Mucosa of rectum (tissue), 2 donors: Measurements from ENCODE around the gene CRYGN.

Source experiments
- H3K27ac ChIP-seq, 2 donors: one replicate each; pipeline ENCODE4 v1.7.0; 2013; ENCODE audit warnings: inconsistent platforms in 2 of 2, low read depth in 2 of 2, low read length in 2 of 2
- H3K27me3 ChIP-seq, 2 donors: one replicate each; pipeline ENCODE4 v1.7.0; 2013; ENCODE audit warnings: low read length in 2 of 2; ENCODE audit not compliant: control insufficient read depth in 2 of 2, insufficient read depth in 2 of 2
- H3K36me3 ChIP-seq, 2 donors: one replicate each; pipeline ENCODE4 v1.7.0; 2013; ENCODE audit warnings: low read length in 2 of 2; ENCODE audit not compliant: control insufficient read depth in 2 of 2, insufficient read depth in 2 of 2
- H3K4me1 ChIP-seq, 2 donors: one replicate each; pipeline ENCODE4 v1.7.0; 2013; ENCODE audit warnings: low read length in 2 of 2, mild to moderate bottlenecking in 1 of 2; ENCODE audit not compliant: control insufficient read depth in 2 of 2, insufficient read depth in 2 of 2
- H3K4me3 ChIP-seq, 2 donors: one replicate each; pipeline ENCODE4 v1.7.0; 2013; ENCODE audit warnings: low read length in 2 of 2
- H3K9ac ChIP-seq, 2 donors: one replicate each; pipeline ENCODE4 v1.7.0; 2013; ENCODE audit warnings: low read length in 2 of 2, low read depth in 1 of 2, mild to moderate bottlenecking in 1 of 2
- H3K9me3 ChIP-seq, 2 donors: one replicate each; pipeline ENCODE4 v1.7.0; 2013; ENCODE audit warnings: low read length in 2 of 2; ENCODE audit not compliant: control insufficient read depth in 2 of 2
- donor health status: healthy.
- donor health status: Normal muscosa, but diverticular disease.

CRYGN gene

DNA sequence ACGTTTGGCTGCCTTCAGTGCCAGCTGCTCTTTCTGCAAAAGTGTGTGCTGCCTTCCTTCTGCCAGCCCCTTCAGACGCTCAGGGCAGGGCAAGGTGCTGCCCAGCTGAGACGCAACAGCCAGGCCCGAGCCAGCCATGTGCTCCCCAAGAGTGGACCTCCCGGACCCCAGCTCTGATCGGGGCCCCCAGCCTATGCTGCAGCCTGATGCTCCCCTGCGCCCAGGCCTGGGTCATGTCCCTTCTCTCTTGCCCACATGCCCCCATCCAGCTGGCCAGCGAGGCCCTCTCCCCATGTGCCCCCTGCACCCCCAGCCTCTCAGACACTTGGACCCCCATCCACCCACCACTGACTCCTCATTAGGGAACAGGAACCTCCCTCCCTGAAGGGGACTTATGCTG, 47.9 kb downstream of the CRYGN start:
- H3K36me3 ChIP-seq = no peaks in the 10 kb centered on the region
- no peaks in the 10 kb centered on the region for H3K4me1 ChIP-seq

GRCh38 chr7:151391358-151391730, 48.6 kb downstream of the CRYGN start:
- Histone ChIP-seq H3K36me3 (no peaks in the 10 kb centered on the region), H3K27me3 (no peaks in the 10 kb centered on the region), H3K9ac (no peak overlapping the region), H3K27ac (no peak overlapping the region), H3K4me1 (no peaks in the 10 kb centered on the region), H3K4me3 (no peak overlapping the region), H3K9me3 (no peaks in the 10 kb centered on the region)

More for the DNA sequence above, 47.9 kb downstream of the CRYGN start:
- Histone ChIP-seq H3K27me3 (no peaks in the 10 kb centered on the region), H3K9ac (no peak overlapping the region), H3K4me3 (no peak overlapping the region), H3K27ac (no peak overlapping the region), H3K9me3 (no peaks in the 10 kb centered on the region)

DNA sequence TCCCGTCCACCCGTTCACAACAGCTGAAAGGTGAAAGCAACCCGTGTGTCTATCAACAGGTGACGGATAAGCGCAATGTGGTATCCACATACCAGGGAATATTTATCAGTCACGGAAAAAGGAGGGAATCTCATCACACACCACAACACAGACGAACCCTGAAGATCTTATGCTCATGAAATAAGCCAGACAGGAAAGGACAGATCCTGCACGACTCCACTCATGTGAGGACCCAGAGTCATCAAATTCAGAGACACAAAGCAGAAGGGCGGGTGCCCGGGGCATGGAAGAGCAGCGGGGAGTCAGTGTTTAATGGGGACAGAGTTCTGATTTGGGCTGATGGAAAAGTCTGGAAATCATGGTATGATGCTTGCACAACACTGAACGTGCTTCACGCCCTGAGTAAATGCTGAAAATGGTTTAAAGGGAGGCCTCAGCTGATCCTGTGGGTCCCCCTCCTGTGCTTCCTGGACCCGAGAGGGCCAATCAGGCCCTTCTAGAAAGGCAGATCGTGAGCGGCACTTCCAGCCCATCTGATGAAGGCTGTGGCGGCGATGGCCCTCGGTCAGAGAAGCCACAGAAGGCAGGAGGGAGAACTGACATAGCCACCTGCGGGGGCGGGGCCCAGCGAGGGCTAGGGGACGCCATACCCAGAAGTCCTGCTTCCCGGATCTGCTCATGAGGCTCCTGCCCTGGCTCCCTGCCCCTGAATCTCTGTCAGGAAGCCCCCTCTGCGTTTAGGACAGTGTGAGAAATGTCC, 49.2 kb downstream of the CRYGN start:
- no peak overlapping the region for H3K27ac ChIP-seq
- H3K4me1 ChIP-seq = no peaks in the 10 kb centered on the region
- H3K9ac ChIP-seq = no peak overlapping the region
- no peaks in the 10 kb centered on the region for H3K27me3 ChIP-seq
- H3K9me3 ChIP-seq = no peaks in the 10 kb centered on the region
- H3K36me3 ChIP-seq = no peaks in the 10 kb centered on the region
- no peak overlapping the region for H3K4me3 ChIP-seq

GRCh38 chr7:151389768-151390597, 50.0 kb downstream of the CRYGN start:
- no peak overlapping the region for H3K4me3 ChIP-seq
- H3K9me3 ChIP-seq = no peaks in the 10 kb centered on the region
- H3K27me3 ChIP-seq = no peaks in the 10 kb centered on the region
- H3K27ac ChIP-seq = no peak overlapping the region
- no peak overlapping the region for H3K9ac ChIP-seq
- H3K36me3 ChIP-seq = no peaks in the 10 kb centered on the region
- no peaks in the 10 kb centered on the region for H3K4me1 ChIP-seq

DNA sequence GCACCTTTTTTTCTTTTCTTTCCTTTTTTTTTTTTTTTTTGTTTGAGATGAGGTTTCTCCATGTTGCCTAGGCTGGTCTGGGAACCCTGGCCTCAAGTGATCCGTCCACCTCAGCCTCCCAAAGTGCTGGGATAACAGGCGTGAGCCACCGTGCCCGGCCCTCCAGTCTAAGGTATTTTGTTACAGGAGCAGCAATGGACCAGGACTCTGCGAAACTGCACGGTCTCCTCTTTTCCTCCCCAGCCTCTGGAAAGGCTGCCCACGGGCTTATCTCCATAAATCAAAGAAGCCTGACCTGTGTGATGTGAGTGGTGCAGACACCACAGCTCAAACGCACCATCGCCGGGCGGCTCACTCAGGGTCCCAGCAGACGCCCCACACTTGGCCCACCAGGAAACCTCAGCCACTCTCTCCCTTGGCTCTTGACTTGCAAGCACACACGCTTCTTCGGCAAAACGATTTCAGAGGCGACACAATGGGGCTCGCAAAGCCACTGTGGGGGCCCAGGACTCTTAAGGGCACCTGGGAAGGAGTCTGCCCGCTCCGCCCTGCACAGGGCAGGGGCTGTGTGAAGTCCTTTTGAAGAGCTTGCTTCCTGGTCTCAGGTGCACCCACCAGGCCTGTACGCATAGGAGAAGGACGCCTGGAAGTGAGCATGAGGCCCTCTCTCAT, 50.7 kb downstream of the CRYGN start:
- H3K4me1 ChIP-seq = no peaks in the 10 kb centered on the region
- H3K36me3 ChIP-seq = no peaks in the 10 kb centered on the region
- peaks cover 0 to 2% of the 10 kb centered on the region in 2 donors for H3K27me3 ChIP-seq
- H3K9ac ChIP-seq = no peak overlapping the region
- no peak overlapping the region for H3K27ac ChIP-seq
- H3K4me3 ChIP-seq = no peak overlapping the region
- H3K9me3 ChIP-seq = no peaks in the 10 kb centered on the region

DNA sequence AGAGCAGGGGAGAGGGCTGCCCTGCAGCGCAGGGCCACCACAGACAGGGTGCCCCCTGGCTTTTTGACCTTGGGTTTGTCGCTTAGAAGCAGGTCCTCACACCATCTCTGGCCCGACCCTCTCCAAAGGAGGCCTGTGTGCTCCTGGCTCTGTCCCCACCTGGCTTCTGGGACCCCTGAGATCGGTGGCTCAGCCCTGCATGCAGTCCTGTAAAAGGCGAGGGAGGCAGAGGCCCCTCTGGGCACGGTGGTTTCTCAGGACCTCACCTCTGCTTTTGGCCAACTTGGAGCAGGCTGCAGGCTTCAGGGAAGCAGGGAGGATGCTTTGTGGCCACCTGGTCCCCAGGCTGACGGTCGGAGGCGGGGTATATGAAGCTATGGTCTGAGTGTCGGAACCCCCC, 51.5 kb downstream of the CRYGN start:
- H3K4me3 ChIP-seq = no peak overlapping the region
- H3K4me1 ChIP-seq = no peaks in the 10 kb centered on the region
- no peaks in the 10 kb centered on the region for H3K36me3 ChIP-seq
- H3K9me3 ChIP-seq = no peaks in the 10 kb centered on the region
- no peak overlapping the region for H3K27ac ChIP-seq
- peaks cover 2% of the 10 kb centered on the region in 2 donors for H3K27me3 ChIP-seq
- no peak overlapping the region for H3K9ac ChIP-seq

DNA sequence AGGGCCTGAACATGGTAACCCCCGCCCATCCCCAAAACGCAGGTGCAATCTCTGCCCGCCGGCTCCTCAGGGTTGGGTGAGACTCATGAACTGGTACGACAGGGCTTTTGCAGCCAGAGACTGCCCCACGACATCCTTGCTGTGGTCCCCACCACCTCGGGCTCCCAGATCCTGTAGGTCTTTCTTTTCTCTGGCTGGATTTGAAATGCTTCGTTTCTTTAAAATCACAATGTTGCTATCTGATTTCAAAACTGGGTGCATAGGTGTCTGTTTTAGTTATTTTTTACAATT, 52.0 kb downstream of the CRYGN start:
- Histone ChIP-seq H3K4me1 (no peaks in the 10 kb centered on the region), H3K9me3 (no peaks in the 10 kb centered on the region), H3K27ac (no peak overlapping the region), H3K27me3 (peaks cover 2% of the 10 kb centered on the region in 2 donors), H3K36me3 (no peaks in the 10 kb centered on the region), H3K9ac (no peak overlapping the region), H3K4me3 (no peak overlapping the region)

DNA sequence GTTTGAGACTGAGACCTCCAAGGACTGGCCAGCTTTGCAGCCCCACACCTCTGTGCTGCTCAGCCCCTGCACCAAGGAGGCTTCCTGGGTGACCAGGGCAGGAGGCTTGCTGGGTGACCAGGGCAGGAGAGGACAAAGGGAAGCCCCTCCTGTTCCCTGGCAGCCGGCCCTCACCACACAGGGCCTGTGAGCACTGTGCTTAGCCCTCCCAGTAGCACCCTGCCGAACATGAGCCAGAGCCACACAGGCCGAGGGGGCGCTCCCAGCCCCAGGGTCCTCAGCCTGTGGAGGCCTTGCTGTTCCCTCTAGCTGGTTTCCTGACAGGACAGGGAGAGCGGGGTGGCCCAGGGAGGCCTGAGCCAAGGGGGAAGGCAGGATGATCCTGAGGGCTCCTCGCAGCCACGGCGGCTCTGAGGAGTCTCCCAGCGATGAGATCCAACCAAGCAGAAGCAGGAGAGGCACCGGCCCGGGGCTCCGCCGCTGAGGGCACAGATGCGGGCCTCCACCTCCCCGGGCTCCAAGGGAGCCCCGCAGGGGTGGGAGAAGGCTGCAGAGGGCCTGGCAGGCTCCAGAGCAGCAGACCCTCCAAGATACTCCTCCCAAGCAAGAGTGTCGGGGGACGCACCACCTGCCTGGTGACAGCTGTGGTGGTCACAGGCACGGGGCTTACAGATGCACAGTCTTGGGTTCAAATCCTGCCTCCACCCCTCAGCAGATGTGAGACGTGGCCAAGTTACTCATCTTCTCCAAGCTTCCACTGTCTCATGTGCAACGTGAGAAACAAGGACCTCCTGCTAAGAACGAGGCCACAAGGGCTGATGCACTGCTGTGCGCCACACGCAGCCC, 52.6 kb downstream of the CRYGN start:
- Histone ChIP-seq H3K36me3 (no peaks in the 10 kb centered on the region), H3K4me3 (no peak overlapping the region), H3K9me3 (no peaks in the 10 kb centered on the region), H3K4me1 (no peaks in the 10 kb centered on the region), H3K27me3 (peaks cover 6 to 7% of the 10 kb centered on the region in 2 donors), H3K27ac (no peak overlapping the region), H3K9ac (no peak overlapping the region)

DNA sequence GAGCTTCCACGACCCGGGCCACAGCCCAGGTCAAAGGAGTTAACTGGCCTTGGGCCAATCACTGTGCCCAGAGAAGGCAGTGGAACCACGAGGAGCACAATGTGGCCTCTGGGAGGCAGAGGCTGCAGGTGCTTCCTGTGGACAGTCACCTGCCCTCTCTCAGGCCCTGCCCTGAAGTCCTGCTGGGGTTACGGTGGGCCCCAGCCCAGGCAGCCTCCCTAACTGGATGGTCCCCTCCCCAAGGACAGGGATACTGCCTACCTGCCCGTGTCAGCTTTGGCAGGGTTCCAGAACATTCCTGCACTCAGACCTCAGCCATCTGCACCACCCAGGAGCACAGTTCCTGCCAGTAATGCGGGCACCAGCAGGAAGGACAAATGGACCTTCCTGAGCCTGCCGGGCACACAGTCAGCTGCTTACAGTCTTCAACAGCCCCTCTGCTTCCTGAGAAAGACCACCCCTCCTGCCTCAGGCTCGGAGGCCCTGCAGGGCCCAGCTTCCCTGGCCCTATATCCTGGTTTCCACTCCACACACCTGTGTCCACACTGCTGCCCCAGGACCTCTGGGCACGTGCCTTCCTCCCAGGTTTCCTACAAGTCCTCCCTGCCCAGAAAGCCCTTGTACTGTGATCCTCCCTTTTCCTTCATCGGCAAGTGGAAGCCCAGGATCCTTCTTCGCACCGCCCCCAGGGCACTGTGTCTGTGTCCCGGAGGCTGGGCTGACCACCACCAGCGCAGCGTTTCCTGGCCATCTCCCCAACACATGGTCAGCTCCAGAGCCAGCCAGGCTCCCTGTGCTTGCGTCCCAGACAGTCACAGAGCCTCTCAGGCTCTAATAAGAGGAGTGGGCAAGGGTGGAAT, 53.4 kb downstream of the CRYGN start:
- Histone ChIP-seq H3K9me3 (no peaks in the 10 kb centered on the region), H3K27me3 (peaks cover 12 to 16% of the 10 kb centered on the region in 2 donors), H3K27ac (no peak overlapping the region), H3K9ac (no peak overlapping the region), H3K4me3 (no peak overlapping the region), H3K4me1 (peaks cover 0 to 3% of the 10 kb centered on the region in 2 donors), H3K36me3 (no peaks in the 10 kb centered on the region)
